Urinary bladder (tissue), 4 donors: ENCODE results near the gene BTBD9. TPM values are rescaled to one million over a fixed set of nuclear protein-coding genes. Genes with fewer than 3 reads are reported as not detected.
"Not testable (repeated sequence)": the region's sequence is repeated elsewhere in the genome, so short reads cannot be mapped to it uniquely, and the experiment has no call there.

ENCODE experiments used
- DNase-seq: peaks from one replicate; pipeline ENCODE4 v3.0.0-alpha.2; 2015; ENCODE audit errors: extremely low spot score
- H3K27ac ChIP-seq: one replicate; pipeline ENCODE4 v1.5.1; 2013; ENCODE audit warnings: low read depth, mild to moderate bottlenecking, moderate library complexity
- H3K36me3 ChIP-seq: one replicate; pipeline ENCODE4 v1.6.1; 2013; ENCODE audit warnings: mild to moderate bottlenecking, moderate library complexity; ENCODE audit not compliant: insufficient read depth
- H3K4me1 ChIP-seq: one replicate; pipeline ENCODE4 v1.6.1; 2013; ENCODE audit warnings: mild to moderate bottlenecking, moderate library complexity; ENCODE audit not compliant: insufficient read depth
- H3K4me3 ChIP-seq: one replicate; pipeline ENCODE4 v1.5.1; 2013; ENCODE audit warnings: low read depth, low read length
- WGBS: extraction: QIAGEN DNeasy Blood & Tissue Kit; methylation state at CpG from one replicate; pipeline ENCODE4 v1.1.7; 2013; 5-methylcytosine and 5-hydroxymethylcytosine counted together
- polyA plus RNA-seq: library from polyadenylated mRNA; stranded (reverse); fragments of 200-250 nt; gene quantifications from one replicate; pipeline ENCODE4 v1.2.3, GENCODE V29; 2013
- total RNA-seq: library from RNA; depleted of rRNA; stranded (reverse); fragments of >200 nt; gene quantifications from one replicate; pipeline ENCODE4 v1.2.3, GENCODE V29; 2014
- donor health status: healthy with polysubstance abuse.
- donor health status: healthy.

BTBD9 gene
- total and polyA plus RNA-seq, 2 donors = 5.3 to 34.2 TPM

DNA sequence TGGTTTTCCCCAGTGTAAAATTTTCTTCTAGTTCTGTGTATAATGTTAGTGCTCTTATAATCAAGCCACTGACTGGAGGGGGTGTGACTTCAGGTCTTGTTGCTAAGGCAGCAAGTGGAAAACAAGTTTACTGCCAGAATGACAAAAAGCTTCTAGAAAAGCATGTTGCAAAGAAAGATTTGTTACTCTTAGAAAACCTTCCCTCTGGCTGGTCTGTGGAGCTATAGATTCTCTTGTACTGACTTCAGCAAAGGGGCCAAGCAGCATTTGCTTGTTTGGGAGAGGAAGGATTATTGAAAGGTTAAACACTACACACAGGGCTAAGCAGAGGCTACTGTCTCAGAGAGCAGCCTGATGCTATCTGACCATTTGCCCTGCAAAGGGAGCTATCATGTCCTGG is 288.8 kb downstream of the BTBD9 start:
- Histone ChIP-seq H3K36me3 (no peaks in the 10 kb centered on the region), H3K4me1 (no peaks in the 10 kb centered on the region), H3K4me3 (no peak overlapping the region), H3K27ac (no peak overlapping the region)
- DNase-seq = peak; percentile 18

DNA sequence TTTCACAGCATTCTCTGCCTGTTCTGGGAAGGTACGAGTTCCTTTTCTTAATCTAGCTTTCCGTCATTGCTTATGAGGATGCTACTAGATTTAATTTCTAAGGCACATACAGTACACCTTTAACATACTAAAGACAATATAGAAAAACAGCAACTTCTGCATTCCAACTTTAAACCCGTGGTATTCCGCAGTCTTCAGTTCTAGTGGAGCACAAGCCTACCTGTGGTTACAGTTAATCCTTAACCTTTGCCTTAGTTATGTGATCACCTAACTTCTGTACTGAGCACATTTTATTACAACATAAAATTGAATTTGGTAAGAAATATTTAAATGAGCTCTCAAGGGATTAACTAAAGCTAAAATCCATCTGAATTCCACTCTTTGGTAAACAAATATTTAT is 289.5 kb downstream of the BTBD9 start:
- 87% methylated on average over 4 of the region's 4 CpGs for WGBS
- no peak overlapping the region for H3K27ac ChIP-seq
- H3K36me3 ChIP-seq = no peaks in the 10 kb centered on the region
- DNase-seq = no peak
- no peaks in the 10 kb centered on the region for H3K4me1 ChIP-seq
- no peak overlapping the region for H3K4me3 ChIP-seq

DNA sequence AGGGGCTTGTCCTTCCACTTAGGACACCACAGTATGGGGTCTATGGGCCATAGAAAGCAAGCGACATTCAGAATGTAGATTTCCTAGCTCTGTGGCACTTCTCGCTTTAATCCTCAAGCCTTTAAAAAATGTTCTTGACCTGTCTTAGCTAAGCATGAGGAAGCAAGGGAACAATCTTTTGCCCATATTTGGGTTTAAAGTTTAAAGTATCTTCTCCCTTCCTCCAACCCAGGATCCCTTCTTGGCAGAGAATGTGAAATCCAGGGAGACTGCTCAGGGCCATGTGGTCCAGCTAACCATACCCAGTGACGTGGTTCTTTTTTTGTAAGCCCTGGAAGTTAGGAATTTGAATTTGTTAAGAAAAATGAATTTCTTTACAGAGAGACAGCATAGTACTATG is 289.9 kb downstream of the BTBD9 start:
- no peak overlapping the region for H3K27ac ChIP-seq
- WGBS = 66% methylated on average over 3 of the region's 3 CpGs
- no peak for DNase-seq
- peaks cover 2% of the 10 kb centered on the region for H3K36me3 ChIP-seq
- no peaks in the 10 kb centered on the region for H3K4me1 ChIP-seq
- H3K4me3 ChIP-seq = no peak overlapping the region

DNA sequence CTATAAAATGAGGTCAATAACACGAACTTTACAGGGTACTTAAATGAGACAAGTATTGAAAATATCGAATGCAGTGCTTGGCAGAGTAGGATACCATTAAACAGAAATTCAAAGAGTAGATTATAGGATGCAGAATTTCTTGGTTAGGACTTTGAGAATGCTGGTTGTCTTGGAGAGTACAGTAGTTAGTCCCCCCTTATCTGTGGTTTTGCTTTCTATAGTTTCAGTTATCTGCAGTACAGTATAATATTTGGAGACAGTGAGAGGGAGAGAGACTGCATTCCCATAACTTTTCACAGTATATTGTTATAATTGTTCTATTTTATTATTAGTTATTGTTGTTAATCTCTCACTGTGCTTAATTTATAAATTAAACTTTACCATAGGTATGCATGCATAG is 290.5 kb downstream of the BTBD9 start:
- no peak for DNase-seq
- Histone ChIP-seq H3K4me3 (no peak overlapping the region), H3K4me1 (no peaks in the 10 kb centered on the region), H3K36me3 (peaks cover 2% of the 10 kb centered on the region), H3K27ac (no peak overlapping the region)
- 92% methylated on average over 2 of the region's 2 CpGs for WGBS

DNA sequence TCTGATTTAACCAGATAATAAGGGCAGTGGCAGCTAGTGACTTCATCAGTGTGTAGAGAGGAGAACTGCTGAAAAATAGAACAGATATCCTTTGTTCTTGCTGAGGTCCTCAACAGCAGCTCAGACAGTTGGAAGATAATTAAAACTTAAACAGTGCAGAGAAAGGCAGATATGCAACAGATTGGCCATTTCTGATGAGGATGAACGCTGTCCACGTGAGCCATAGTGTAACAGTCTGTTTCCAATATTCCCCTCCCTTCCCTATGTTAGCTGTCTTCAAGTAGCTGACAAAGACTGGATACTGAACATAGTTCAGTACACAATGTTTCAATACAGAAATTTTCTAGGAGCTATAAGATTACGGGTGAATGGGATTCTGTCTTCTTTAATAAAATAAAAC is 291.4 kb downstream of the BTBD9 start:
- Histone ChIP-seq H3K27ac (no peak overlapping the region), H3K36me3 (peaks cover 2% of the 10 kb centered on the region), H3K4me1 (no peaks in the 10 kb centered on the region), H3K4me3 (no peak overlapping the region)
- 80% methylated on average over 3 of the region's 3 CpGs for WGBS
- DNase-seq = no peak

DNA sequence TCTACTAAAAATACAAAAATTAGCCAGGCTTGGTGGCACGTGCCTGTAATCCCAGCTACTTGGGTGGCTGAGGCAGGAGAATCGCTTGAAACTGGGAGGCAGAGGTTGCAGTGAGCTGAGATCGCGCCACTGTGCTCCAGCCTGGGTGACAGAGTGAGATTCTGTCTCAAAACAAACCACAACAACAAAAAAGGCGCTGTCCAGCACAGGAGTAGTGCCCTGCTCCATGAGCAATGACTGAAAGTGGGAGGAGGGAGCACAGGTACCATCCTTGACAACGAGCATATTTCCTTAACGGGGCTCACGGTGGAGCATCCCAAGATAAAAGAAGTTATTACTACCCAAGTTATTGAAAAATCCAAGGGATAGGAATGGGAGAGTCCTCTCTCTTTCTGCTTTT is 291.9 kb downstream of the BTBD9 start:
- not testable (repeated sequence) for H3K36me3 ChIP-seq, H3K27ac ChIP-seq, DNase-seq, H3K4me1 ChIP-seq, H3K4me3 ChIP-seq
- 90% methylated on average over 8 of the region's 8 CpGs for WGBS

DNA sequence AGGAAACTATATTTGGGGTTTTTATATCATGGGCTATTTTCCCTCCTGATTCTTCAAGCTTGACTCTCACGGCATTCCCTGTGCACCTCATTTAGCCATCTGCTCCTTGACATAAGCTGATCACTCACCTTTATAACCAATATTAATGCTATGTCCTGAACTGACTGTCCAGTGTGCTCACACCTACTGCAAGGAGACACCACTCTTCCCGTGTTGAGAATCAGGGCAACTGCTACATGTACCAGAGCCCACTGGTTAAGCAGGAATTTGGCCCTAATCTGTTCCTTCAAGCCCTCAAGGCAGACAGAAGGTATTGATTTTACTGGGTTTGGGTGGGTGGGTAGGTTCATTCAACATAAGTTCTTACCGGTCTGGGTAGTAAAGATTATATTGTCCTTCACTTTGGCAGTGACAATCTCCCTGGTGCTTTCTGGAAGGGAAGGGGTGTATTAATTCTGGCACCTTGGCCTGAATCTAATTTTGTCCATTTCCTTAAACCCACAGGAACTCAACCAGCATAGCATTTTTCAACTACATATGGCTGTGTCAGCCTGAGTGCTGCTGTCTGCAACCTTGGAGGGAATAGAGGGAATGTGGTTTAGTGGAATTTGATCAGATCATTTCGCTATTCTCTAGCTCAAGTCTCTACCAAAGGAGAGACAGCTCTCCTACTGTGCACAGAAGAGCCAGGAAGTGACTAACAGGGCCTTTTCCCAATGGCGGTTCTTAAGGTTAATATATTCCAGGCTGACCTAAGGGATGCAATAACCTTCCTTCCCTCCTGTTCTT is 293.2 kb downstream of the BTBD9 start:
- Histone ChIP-seq H3K4me3 (no peak overlapping the region), H3K4me1 (no peaks in the 10 kb centered on the region), H3K27ac (no peak overlapping the region), H3K36me3 (peaks cover 2% of the 10 kb centered on the region)
- WGBS = 81% methylated on average over 5 of the region's 5 CpGs
- no peak for DNase-seq

DNA sequence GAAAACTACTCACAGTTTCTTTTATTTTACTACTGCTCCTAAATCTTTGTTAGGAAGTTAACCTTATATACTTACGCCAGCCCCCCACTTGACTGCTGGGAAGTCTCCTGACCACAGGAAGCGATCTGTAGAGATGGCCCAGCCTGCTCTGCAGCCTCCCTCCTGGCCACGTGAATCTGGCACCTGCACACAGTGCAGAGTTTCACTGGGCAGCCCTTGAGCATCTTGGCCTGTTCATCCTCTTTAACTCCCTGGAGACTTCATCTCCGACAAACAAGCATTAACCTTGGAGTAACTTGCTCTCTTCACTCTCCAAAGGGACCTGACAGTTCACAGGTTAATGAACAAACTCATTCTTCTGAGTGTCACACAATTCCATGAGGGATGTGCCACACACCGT is 294.1 kb downstream of the BTBD9 start:
- WGBS = 78% methylated on average over 5 of the region's 5 CpGs
- Histone ChIP-seq H3K4me1 (no peaks in the 10 kb centered on the region), H3K36me3 (peaks cover 2% of the 10 kb centered on the region), H3K27ac (no peak overlapping the region), H3K4me3 (no peak overlapping the region)
- DNase-seq = no peak

DNA sequence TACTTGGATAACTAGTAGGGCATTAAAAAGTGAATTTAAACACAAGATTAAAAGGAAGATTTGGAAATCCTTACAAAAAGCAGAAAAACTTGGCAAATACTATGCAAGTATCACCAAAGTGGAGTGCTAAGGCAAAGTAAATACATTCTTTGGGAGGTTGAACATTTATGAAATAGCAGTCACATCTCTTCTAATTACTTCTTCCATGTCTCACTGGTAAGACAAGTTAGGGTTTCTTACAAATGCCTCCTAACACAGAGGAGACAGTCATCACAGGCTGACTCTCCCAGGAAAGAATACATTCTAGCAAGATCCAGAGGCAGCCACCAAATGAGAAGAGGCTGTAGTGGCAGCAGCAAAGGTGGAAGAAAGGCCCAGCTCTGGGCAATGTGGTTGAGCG is 298.2 kb downstream of the BTBD9 start:
- H3K4me1 ChIP-seq = no peaks in the 10 kb centered on the region
- no peak overlapping the region for H3K4me3 ChIP-seq
- peaks cover 2% of the 10 kb centered on the region for H3K36me3 ChIP-seq
- 98% methylated on average over 1 of the region's 1 CpG for WGBS
- DNase-seq = no peak
- no peak overlapping the region for H3K27ac ChIP-seq

DNA sequence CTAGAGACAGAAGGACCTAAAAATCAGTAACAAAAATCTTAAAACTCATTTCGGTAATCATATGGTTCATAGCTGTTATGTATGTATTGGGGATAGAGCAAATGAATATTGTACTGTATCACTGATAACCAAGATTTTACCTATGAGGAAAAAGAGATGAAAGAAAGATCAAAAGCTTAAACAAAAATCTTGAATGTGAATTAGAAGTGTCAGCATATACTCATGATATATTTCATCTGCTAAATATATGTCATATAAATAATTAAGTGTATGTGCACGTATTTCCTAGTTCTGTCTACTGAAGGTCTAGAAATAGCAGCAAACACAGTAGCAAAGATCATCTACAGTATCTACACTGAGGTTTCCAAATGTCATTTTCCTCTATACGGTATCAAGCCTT is 299.8 kb downstream of the BTBD9 start:
- 94% methylated on average over 3 of the region's 3 CpGs for WGBS
- Histone ChIP-seq H3K4me1 (no peaks in the 10 kb centered on the region), H3K36me3 (peaks cover under 1% of the 10 kb centered on the region), H3K4me3 (no peak overlapping the region), H3K27ac (no peak overlapping the region)
- no peak for DNase-seq

DNA sequence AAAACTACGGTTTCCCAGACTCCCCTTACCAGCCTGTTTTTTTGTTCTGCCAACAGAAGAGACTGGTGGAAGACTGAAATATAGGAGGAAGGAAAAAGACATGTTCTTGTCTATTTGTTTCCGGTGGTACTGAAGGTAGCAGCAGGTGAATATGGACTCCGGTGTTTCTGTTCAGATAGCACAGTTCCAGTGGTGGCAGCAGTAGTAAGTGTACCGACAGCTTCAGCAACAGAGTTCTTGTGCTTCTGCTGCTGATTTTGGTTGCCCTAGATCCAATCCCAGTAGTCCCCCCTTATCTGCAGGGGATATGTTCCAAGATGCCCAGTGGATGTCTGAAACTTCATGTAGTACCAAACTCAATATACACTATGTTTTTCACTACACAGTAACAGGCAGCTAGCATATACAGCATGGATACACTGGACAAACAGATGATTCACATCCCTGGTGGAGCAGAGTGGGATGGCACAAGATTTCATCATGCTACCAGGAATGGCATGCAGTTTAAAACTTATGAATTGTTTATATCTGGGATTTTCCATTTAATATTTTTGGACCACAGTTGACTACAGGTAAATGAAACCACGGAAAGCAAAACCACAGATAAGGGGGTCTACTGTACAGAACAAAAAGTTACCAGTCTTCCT is 301.8 kb downstream of the BTBD9 start:
- WGBS = 95% methylated on average over 5 of the region's 5 CpGs
- H3K36me3 ChIP-seq = no peaks in the 10 kb centered on the region
- H3K4me3 ChIP-seq = no peak overlapping the region
- no peak overlapping the region for H3K27ac ChIP-seq
- no peaks in the 10 kb centered on the region for H3K4me1 ChIP-seq
- no peak for DNase-seq

DNA sequence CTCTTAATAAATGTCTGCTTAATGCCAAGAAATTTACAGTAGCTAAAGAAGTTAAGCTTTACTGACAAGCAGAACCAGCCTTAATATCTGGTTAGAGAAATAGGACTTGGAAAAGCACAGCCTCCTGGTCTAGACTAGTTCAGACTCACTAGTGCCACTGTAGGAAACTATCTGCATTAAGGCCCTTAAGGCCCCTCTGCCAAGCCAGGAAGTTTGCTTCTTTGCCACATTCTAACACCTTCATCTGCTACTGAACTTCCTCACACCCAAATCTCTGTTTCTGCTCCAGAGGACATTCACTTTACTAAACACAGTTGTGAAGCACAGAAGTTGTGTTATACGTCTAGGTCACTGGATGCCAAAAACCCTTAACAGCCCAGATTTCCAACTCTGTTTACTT is 302.8 kb downstream of the BTBD9 start:
- Histone ChIP-seq H3K4me1 (no peaks in the 10 kb centered on the region), H3K4me3 (no peak overlapping the region), H3K27ac (no peak overlapping the region), H3K36me3 (no peaks in the 10 kb centered on the region)
- 72% methylated on average over 1 of the region's 1 CpG for WGBS
- no peak for DNase-seq

DNA sequence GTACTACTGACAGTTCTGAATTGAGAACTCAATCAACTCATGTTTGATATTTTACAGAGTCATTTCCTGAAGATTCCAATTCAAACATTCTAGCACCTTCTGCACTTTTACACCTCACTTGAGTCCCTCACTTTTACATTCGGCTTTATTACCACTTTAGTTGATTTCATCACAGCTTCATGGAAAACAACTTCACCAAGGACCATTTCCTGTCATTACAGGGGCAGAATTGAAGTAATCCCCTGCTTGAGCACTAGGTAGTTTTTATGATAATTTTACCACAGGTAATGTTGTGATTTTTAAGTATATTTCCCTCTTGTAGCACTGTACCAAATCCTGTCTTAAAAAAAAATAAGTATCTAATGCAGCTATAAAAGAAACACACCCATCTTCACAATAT is 312.9 kb downstream of the BTBD9 start:
- 89% methylated on average over 1 of the region's 1 CpG for WGBS
- Histone ChIP-seq H3K36me3 (no peaks in the 10 kb centered on the region), H3K4me3 (no peak overlapping the region), H3K27ac (no peak overlapping the region), H3K4me1 (no peaks in the 10 kb centered on the region)
- no peak for DNase-seq

DNA sequence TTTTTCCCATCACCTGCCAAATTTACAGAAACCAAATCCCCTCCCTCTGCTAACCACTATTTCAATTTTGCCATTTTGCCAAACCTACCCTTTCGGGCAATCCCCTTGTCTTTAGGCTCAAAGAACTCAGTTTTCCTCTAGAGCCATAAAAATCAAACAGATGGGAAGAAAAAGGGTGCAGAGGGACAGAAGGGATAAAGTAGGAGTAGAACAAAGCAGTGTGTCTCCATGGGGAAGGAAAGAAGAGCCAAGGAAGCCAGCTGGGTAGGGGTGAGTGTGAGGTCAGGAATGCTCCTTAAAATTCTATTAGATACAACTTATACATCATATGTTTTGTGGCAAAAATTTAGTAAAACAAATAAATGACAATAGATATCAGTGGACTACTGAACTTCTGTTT is 316.5 kb downstream of the BTBD9 start:
- WGBS = 70% methylated on average over 1 of the region's 1 CpG

More for the DNA sequence above, 316.5 kb downstream of the BTBD9 start:
- Histone ChIP-seq H3K36me3 (no peaks in the 10 kb centered on the region), H3K4me1 (no peaks in the 10 kb centered on the region), H3K27ac (no peak overlapping the region), H3K4me3 (no peak overlapping the region)
- no peak for DNase-seq
